ENCODE measurements around the gene APOC4.
"Not testable (repeated sequence)": the region's sequence is repeated elsewhere in the genome, so short reads cannot be mapped to it uniquely, and the experiment has no call there.

The APOC4 gene, protein sequence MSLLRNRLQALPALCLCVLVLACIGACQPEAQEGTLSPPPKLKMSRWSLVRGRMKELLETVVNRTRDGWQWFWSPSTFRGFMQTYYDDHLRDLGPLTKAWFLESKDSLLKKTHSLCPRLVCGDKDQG

DNA sequence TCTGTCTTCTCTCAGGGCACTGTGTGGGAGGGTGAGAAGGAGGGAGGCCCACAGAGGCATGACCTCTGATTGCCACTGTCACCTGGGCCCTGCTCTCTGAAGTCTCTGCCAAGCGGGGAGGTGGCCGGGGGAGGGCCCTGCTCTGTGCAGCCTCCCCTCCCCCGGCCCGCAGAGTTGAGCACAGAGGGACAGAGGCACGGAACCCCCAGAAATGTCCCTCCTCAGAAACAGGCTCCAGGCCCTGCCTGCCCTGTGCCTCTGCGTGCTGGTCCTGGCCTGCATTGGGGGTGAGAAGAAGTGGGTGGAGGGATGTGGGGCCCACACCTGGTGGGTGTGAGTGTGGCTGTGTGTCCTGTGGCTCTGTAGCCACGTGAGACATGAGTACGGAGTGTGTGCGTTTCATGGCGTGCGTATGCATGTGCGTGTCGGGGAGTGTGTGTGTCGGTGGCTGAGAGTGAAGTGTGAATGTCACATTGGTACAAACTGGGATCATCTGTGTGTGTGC is at the start of gene APOC4:
TSS of gene APOC4 (plus strand) at position 171 of the 505 bp plus-strand sequence. CDS start at position 212, 41 bp downstream.
- no peak for DNase-seq (ENCODE audit: low spot score)

DNA sequence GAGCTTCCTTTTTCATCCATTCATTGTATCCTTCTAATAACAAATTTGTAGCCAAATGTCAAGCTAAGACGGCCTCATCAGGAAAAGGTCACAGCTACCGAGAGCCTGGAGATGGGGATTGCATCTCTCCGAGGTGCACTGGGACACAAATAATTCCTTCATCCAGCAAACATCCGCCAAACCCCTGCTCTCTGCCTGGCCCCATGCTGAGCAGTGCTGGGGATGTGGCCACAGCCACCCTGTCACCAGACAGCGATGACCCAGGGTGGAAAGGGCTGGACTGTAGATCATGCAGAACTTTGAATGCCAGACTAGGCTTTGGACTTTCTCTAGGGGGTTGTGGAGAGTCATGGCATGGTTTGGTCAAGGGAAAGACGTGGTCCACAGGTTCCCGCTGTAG is 49.1 kb upstream of the APOC4 start:
- no peak for DNase-seq (ENCODE audit: low spot score)

DNA sequence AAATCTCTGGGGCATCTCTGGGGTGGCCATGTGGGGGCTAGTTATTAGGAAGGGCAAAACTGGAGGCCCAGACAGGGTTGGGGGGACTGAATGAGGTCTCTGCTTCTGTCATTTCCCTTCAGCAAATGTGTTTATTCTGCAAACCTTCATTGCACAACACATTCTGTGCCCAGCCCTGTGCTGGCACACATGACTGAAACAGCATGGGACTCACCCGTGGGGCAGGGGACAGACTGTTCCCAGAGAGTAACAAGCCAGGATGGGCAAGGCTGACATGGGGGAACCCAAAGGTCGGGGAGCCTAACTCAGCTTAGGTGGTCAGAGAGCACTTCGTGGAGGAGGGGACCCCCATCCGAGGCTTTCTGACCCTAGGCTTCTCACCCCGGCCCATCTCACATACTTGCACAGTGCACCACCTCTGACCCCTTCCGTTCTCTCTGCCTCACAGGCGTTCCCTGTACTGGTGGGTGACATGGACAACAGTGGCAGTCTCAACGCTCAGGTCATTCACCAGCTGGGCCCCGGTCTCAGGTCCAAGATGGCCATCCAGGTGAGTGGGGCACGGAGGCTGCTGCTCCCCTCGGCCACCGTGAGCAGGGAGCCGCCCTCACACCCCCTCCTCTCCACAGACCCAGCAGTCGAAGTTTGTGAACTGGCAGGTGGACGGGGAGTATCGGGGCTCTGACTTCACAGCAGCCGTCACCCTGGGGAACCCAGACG is 48.5 kb upstream of the APOC4 start:
- no peak for DNase-seq (ENCODE audit: low spot score)

DNA sequence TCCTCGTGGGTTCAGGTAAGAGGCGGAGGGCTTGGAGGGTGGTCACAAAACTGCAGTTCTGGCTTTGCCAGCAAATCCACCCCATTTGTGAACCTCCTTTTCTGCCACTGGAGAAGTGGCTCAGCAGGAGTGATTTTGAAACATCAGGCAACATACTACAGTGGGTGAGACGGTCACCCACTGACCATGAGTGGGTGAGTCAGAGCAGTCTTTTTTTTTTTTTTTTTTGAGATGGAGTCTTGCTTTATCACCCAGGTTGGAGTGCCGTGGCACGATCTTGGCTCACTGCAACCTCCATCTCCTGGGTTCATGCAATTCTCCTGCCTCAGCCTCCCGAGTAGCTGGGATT is 48.0 kb upstream of the APOC4 start:
- no peak for DNase-seq (ENCODE audit: low spot score)

DNA sequence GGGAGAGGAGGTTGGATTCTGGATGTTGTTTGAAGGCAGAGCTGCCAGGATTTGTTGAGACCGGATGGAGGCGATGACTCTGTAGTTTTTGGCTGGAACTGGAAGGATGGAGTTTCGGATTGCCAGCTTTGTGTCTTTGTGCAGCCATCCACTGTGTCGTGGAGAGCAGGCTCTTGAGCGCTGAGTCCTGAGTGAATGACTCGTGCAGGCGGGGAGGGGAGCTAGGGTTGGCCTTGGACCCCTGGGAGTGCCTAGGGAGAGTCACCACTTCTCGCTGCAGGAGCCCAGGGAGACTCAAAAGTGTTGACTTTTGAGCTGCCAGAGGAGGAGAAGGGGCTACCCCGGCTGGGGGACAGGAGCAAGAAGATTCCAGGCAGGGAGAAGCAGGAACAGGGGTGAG is 47.1 kb upstream of the APOC4 start:
- DNase-seq (ENCODE audit: low spot score), result no peak

DNA sequence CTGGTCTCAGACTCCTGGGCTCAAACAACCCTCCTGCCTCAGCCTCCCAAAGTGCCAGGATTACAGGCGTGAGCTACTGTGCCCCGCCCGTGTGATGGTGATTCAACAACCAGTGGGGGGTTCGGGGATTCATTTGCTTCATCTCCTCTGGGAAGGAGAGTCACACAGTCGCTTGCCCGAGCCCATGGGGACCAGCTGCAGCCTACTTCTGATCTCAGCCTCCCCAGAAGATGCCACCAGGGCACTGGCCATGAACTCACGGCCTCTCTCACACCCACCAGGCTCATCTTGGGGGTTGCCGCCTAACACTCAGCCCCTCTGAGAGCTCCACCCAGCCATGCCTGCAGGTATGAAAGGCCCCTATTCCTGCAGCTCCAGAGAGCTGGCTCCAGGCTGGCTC is 44.2 kb upstream of the APOC4 start:
- no peak for DNase-seq (ENCODE audit: low spot score)

DNA sequence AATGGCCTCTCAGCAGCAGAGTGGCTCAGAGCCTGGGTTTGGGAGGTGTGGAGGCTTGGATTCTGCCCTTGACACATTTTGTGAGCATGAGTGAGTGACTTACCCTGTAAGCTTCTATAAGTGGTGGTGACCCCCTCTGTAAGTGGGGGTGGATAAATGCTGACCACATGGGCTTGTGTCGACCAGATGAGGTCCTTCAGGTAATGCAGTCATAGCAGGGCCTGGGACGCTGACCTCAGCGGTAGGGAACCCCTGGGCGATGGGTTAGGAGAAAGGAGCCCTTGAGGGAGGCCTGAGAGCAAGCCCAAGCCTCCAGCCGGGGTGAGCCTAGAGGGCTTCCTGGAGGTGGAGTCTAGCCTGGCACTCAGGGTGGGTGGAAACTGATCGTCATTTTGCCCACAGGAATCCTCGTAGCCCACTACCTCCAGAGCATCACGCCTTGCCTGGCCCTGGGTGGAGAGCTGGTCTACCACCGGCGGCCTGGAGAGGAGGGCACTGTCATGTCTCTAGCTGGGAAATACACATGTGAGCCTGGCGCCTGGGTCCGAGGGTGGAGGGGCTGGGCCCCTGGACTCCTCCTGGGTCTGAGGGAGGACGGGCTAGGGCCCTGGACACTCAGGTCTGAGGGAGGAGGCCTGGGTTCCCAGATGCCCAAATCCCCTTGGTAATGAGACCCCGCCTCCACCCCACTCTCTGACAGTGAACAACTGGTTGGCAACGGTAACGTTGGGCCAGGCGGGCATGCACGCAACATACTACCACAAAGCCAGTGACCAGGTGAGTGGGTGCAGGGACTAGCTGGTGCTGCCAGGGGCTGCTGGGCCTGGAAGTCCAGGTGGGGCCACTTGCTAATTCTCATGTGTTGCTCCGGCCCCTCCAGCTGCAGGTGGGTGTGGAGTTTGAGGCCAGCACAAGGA is 41.5 kb upstream of the APOC4 start:
- DNase-seq (ENCODE audit: low spot score), result no peak

DNA sequence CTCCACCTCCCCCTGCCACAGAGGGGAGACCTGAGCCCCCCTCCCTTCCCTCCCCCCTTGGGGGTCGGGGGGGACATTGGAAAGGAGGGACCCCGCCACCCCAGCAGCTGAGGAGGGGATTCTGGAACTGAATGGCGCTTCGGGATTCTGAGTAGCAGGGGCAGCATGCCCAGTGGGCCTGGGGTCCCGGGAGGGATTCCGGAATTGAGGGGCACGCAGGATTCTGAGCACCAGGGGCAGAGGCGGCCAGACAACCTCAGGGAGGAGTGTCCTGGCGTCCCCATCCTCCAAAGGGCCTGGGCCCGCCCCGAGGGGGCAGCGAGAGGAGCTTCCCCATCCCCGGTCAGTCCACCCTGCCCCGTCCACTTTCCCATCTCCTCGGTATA is 38.8 kb upstream of the APOC4 start:
- no peak for DNase-seq (ENCODE audit: low spot score)

DNA sequence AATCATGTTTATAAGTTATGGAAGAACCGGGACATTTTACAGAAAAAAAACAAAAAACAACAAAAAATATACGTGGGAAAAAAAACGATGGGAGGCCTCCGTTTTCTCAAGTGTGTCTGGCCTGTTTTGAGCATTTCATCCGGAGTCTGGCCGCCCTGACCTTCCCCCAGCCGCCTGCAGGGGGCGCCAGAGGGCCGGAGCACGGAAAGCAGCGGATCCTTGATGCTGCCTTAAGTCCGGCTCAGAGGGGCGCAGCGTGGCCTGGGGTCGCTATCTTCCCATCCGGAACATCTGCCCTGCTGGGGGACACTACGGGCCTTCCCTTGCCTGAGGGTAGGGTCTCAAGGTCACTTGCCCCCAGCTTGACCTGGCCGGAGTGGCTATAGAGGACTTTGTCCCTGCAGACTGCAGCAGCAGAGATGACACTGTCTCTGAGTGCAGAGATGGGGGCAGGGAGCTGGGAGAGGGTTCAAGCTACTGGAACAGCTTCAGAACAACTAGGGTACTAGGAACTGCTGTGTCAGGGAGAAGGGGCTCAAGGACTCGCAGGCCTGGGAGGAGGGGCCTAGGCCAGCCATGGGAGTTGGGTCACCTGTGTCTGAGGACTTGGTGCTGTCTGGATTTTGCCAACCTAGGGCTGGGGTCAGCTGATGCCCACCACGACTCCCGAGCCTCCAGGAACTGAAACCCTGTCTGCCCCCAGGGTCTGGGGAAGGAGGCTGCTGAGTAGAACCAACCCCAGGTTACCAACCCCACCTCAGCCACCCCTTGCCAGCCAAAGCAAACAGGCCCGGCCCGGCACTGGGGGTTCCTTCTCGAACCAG is 38.2 kb upstream of the APOC4 start:
- peak; percentile 55 for DNase-seq (ENCODE audit: low spot score)

DNA sequence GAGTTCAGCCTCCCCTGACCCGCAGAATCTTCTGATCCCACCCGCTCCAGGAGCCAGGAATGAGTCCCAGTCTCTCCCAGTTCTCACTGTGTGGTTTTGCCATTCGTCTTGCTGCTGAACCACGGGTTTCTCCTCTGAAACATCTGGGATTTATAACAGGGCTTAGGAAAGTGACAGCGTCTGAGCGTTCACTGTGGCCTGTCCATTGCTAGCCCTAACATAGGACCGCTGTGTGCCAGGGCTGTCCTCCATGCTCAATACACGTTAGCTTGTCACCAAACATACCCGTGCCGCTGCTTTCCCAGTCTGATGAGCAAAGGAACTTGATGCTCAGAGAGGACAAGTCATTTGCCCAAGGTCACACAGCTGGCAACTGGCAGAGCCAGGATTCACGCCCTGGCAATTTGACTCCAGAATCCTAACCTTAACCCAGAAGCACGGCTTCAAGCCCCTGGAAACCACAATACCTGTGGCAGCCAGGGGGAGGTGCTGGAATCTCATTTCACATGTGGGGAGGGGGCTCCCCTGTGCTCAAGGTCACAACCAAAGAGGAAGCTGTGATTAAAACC is 37.5 kb upstream of the APOC4 start:
- DNase-seq (ENCODE audit: low spot score), result no peak

DNA sequence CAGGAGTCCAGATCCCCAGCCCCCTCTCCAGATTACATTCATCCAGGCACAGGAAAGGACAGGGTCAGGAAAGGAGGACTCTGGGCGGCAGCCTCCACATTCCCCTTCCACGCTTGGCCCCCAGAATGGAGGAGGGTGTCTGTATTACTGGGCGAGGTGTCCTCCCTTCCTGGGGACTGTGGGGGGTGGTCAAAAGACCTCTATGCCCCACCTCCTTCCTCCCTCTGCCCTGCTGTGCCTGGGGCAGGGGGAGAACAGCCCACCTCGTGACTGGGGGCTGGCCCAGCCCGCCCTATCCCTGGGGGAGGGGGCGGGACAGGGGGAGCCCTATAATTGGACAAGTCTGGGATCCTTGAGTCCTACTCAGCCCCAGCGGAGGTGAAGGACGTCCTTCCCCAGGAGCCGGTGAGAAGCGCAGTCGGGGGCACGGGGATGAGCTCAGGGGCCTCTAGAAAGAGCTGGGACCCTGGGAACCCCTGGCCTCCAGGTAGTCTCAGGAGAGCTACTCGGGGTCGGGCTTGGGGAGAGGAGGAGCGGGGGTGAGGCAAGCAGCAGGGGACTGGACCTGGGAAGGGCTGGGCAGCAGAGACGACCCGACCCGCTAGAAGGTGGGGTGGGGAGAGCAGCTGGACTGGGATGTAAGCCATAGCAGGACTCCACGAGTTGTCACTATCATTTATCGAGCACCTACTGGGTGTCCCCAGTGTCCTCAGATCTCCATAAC is 36.4 kb upstream of the APOC4 start, which contains the start of gene APOE:
TSS of gene APOE (plus strand) at position 360 of the 724 bp plus-strand sequence. CDS start 829 bp downstream, outside the sequence.
- DNase-seq (ENCODE audit: low spot score), result no peak

DNA sequence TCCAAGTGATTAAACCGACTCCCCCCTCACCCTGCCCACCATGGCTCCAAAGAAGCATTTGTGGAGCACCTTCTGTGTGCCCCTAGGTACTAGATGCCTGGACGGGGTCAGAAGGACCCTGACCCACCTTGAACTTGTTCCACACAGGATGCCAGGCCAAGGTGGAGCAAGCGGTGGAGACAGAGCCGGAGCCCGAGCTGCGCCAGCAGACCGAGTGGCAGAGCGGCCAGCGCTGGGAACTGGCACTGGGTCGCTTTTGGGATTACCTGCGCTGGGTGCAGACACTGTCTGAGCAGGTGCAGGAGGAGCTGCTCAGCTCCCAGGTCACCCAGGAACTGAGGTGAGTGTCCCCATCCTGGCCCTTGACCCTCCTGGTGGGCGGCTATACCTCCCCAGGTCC is 34.4 kb upstream of the APOC4 start:
- DNase-seq (ENCODE audit: low spot score), result no peak

DNA sequence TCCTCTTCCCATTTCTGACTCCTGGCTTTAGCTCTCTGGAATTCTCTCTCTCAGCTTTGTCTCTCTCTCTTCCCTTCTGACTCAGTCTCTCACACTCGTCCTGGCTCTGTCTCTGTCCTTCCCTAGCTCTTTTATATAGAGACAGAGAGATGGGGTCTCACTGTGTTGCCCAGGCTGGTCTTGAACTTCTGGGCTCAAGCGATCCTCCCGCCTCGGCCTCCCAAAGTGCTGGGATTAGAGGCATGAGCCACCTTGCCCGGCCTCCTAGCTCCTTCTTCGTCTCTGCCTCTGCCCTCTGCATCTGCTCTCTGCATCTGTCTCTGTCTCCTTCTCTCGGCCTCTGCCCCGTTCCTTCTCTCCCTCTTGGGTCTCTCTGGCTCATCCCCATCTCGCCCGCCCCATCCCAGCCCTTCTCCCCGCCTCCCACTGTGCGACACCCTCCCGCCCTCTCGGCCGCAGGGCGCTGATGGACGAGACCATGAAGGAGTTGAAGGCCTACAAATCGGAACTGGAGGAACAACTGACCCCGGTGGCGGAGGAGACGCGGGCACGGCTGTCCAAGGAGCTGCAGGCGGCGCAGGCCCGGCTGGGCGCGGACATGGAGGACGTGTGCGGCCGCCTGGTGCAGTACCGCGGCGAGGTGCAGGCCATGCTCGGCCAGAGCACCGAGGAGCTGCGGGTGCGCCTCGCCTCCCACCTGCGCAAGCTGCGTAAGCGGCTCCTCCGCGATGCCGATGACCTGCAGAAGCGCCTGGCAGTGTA is 33.8 kb upstream of the APOC4 start:
- DNase-seq (ENCODE audit: low spot score), result no peak

DNA sequence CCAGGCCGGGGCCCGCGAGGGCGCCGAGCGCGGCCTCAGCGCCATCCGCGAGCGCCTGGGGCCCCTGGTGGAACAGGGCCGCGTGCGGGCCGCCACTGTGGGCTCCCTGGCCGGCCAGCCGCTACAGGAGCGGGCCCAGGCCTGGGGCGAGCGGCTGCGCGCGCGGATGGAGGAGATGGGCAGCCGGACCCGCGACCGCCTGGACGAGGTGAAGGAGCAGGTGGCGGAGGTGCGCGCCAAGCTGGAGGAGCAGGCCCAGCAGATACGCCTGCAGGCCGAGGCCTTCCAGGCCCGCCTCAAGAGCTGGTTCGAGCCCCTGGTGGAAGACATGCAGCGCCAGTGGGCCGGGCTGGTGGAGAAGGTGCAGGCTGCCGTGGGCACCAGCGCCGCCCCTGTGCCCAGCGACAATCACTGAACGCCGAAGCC is 33.2 kb upstream of the APOC4 start:
- DNase-seq (ENCODE audit: low spot score), result no peak

DNA sequence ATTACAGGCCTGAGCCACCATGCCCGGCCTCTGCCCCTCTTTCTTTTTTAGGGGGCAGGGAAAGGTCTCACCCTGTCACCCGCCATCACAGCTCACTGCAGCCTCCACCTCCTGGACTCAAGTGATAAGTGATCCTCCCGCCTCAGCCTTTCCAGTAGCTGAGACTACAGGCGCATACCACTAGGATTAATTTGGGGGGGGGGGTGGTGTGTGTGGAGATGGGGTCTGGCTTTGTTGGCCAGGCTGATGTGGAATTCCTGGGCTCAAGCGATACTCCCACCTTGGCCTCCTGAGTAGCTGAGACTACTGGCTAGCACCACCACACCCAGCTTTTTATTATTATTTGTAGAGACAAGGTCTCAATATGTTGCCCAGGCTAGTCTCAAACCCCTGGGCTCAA is 32.3 kb upstream of the APOC4 start:
- DNase-seq (ENCODE audit: low spot score), result no peak

DNA sequence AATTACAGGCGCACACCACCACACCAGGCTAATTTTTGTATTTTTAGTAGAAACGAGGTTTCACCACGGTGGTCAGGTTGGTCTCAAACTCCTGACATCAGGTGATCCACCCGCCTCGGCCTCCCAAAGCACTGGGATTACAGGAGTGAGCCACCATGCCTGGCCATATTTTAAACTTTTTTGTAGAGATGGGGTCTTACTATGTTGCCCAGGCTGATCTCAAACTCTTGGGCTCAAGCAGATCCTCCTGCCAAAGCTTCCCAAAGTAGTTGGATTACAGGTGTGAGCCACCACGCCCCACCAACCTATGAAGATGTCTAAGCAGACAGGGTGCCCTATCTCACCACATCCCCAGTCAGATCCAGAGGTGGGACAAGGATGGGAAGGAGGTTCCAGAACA is 30.1 kb upstream of the APOC4 start:
- DNase-seq (ENCODE audit: low spot score), result not testable (repeated sequence)

DNA sequence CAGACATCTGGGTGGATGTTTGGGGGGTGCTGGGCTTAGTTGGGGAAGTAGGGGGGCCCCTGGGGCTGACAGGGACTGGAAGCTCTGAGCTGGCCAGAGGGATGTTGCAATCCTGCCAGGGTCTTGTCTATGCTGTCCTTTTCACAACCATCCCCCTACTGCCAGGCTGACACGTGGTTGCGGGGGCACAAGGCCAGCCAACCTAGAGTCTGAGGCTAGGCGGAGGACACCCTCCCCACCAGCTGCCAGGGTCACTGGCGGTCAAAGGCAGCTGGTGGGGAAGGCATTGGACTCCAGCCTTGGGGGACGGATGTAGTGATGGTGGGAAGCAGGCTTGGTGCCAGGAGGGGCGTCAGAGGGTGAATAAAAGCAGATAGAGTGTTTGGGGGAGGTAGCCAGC is 29.2 kb upstream of the APOC4 start:
- DNase-seq (ENCODE audit: low spot score), result no peak

DNA sequence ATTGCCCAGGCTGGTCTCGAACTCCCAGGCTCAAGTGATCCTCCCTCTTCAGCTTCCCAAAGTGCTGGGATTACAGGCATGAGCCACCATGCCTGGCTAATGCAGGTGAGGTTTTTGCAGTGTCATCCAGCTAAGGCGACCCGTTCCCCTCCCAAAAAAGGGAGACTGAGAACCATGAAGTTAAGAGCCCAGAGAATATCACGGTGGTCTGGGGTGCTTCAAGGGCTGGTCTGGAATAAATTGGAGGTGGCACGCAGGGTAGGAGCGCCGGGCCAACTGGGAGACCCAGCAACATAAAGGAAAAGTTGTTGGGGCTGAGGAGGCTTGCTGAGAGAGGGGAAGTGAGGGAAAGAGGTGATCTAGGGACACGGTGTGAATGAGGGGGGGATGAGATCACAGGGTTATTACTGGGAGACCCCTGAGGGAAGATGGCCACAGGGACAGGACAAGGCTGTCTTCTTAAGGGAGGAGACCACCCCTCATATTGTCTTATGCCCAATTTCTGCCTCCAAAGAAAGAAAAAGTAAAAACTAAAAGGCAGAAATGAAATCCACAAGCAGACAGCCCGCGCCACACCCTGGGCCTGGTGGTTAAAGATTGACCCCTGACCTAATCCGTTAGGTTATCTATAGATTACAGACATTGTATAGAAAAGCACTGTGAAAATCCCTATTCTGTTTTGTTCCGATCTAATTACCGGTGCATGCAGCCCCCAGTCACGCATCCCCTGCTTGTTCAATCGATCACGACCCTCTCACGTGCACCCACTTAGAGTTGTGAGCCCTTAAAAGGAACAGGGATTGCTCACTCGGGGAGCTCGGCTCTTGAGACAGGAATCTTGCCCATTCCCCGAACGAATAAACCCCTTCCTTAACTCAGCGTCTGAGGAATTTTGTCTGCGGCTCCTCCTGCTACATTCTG is 28.3 kb upstream of the APOC4 start:
- not testable (repeated sequence) for DNase-seq (ENCODE audit: low spot score)
